ENCODE results near the gene NDUFA11. TPM values are rescaled to one million over a fixed set of nuclear protein-coding genes. Genes with fewer than 3 reads are reported as not detected.

NDUFA11 gene
- polyA plus RNA-seq, 3 donors, result 188 to 552 (median 396) TPM

GRCh38 chr19:5899728-5900526 is 3.7 kb downstream of the NDUFA11 start:
- 91% methylated on average over 11 of the region's 13 CpGs for WGBS (ENCODE audit: insufficient coverage)
- H3K4me3 ChIP-seq (replicated peaks in 1 of 3; ENCODE audit: low read depth in 2 of 3, low read length in 3 of 3), result no peak overlapping the region
- H3K27ac ChIP-seq (ENCODE audit: low read depth in 1 of 2, low read length in 2 of 2), result no peak overlapping the region
- no peak overlapping the region for H3K4me3 Mint-ChIP-seq
- H3K36me3 ChIP-seq (replicated peaks in 1 of 2; ENCODE audit: control insufficient read depth in 1 of 2, insufficient read depth in 2 of 2, low read length in 2 of 2), result peaks cover 29 to 30% of the 10 kb centered on the region in 2 donors
- peaks cover 44% of the 10 kb centered on the region for H4K20me1 ChIP-seq (ENCODE audit: insufficient read depth, low read length)
- peaks cover 10 to 12% of the 10 kb centered on the region in 2 donors for H3K4me1 ChIP-seq (ENCODE audit: control insufficient read depth in 1 of 2, insufficient read depth in 2 of 2, low read length in 2 of 2)
- no peaks in the 10 kb centered on the region for H3K9me3 ChIP-seq (replicated peaks in 1 of 2; ENCODE audit: control insufficient read depth in 1 of 2, insufficient read depth in 1 of 2, low read length in 2 of 2)
- no peak overlapping the region for H2AFZ ChIP-seq (ENCODE audit: insufficient read depth, low read depth, low read length, poor library complexity, severe bottlenecking)
- peaks cover 0 to 3% (median 0%) of the 10 kb centered on the region in 7 donors for H3K9me3 Mint-ChIP-seq
- peaks cover 26 to 47% of the 10 kb centered on the region in 2 donors for H3K36me3 Mint-ChIP-seq
- no peak for TF ChIP-seq CTCF (IDR thresholded peaks at IDR 0.05)
- intact Hi-C loops (cut with micrococcal nuclease), result loop anchor here (5.0 to 10.0 kb wide), 5 partner anchors 75 to 525 kb away; partner anchors contain the start of genes DUS3L (in 1 of the 2), HSD11B1L (in 1 of the 2), KHSRP (in 1 of the 2) and MICOS13 (in 1 of the 2)
- H3K79me2 ChIP-seq (ENCODE audit: insufficient read depth, low read length), result peaks cover 54% of the 10 kb centered on the region
- H3K4me1 Mint-ChIP-seq, result peaks cover 14% of the 10 kb centered on the region
- no peak overlapping the region for H3K4me2 ChIP-seq (replicated peaks; ENCODE audit: extremely low read depth, low read length, poor library complexity, severe bottlenecking)
- H3K9ac ChIP-seq (ENCODE audit: insufficient read depth, low read length, poor library complexity, severe bottlenecking), result no peak overlapping the region
- H3K27ac Mint-ChIP-seq, result no peak overlapping the region
- peaks cover 0 to 2% (median 0%) of the 10 kb centered on the region in 3 donors for H3K27me3 Mint-ChIP-seq (ENCODE audit: low read depth in 3 of 3)
- H3K27me3 ChIP-seq (ENCODE audit: control insufficient read depth in 2 of 2, insufficient read depth in 2 of 2, low read length in 2 of 2), result no peaks in the 10 kb centered on the region
- no peak for DNase-seq

- TF ChIP-seq CTCF (IDR thresholded peaks at IDR 0.05), result no peak
- Histone ChIP-seq H3K36me3 (replicated peaks in 1 of 2; ENCODE audit: control insufficient read depth in 1 of 2, insufficient read depth in 2 of 2, low read length in 2 of 2) (peaks cover 34 to 38% of the 10 kb centered on the region in 2 donors), H3K79me2 (ENCODE audit: insufficient read depth, low read length) (peaks cover 41% of the 10 kb centered on the region), H2AFZ (ENCODE audit: insufficient read depth, low read depth, low read length, poor library complexity, severe bottlenecking) (no peak overlapping the region), H4K20me1 (ENCODE audit: insufficient read depth, low read length) (peaks cover 44% of the 10 kb centered on the region), H3K4me1 (ENCODE audit: control insufficient read depth in 1 of 2, insufficient read depth in 2 of 2, low read length in 2 of 2) (peaks cover 0 to 1% of the 10 kb centered on the region in 2 donors), H3K9me3 (replicated peaks in 1 of 2; ENCODE audit: control insufficient read depth in 1 of 2, insufficient read depth in 1 of 2, low read length in 2 of 2) (no peaks in the 10 kb centered on the region), H3K27me3 (ENCODE audit: control insufficient read depth in 2 of 2, insufficient read depth in 2 of 2, low read length in 2 of 2) (peaks cover 0 to 3% of the 10 kb centered on the region in 2 donors), H3K4me2 (replicated peaks; ENCODE audit: extremely low read depth, low read length, poor library complexity, severe bottlenecking) (no peak overlapping the region), H3K4me3 (replicated peaks in 1 of 3; ENCODE audit: low read depth in 2 of 3, low read length in 3 of 3) (no peak overlapping the region), H3K27ac (ENCODE audit: low read depth in 1 of 2, low read length in 2 of 2) (no peak overlapping the region), H3K9ac (ENCODE audit: insufficient read depth, low read length, poor library complexity, severe bottlenecking) (no peak overlapping the region)
- intact Hi-C loops (cut with micrococcal nuclease), result no loop called here
- DNase-seq, result no peak
- Mint-ChIP-seq H3K4me1 (peaks cover 5% of the 10 kb centered on the region), H3K4me3 (no peak overlapping the region), H3K9me3 (no peaks in the 10 kb centered on the region), H3K36me3 (peaks cover 28 to 52% of the 10 kb centered on the region in 2 donors), H3K27ac (peak overlapping the region in 1 of 7 donors; percentile 69), H3K27me3 (ENCODE audit: low read depth in 3 of 3) (peaks cover 4 to 8% (median 6%) of the 10 kb centered on the region in 3 donors)
- 98% methylated on average over 28 of the region's 30 CpGs for WGBS (ENCODE audit: insufficient coverage)
Observed at GRCh38 chr19:5897189-5897969, 6.2 kb downstream of the NDUFA11 start.
